ENCODE data around the gene RXFP4. TPM values are rescaled to one million over a fixed set of nuclear protein-coding genes. Genes with fewer than 3 reads are reported as not detected.
A peak's percentile ranks its signal among the peaks of the same experiment; 100 is the strongest.
"Not testable (repeated sequence)": the region's sequence is repeated elsewhere in the genome, so short reads cannot be mapped to it uniquely, and the experiment has no call there.

The RXFP4 gene
- total RNA-seq: not detected

- Mint-ChIP-seq H3K4me1 (peaks cover 59% of the 10 kb centered on the region), H3K27me3 (no peaks in the 10 kb centered on the region), H3K36me3 (ENCODE audit: low read depth) (peaks cover 10% of the 10 kb centered on the region), H3K9me3 (no peaks in the 10 kb centered on the region), H3K4me3 (no peak within 1 kb of the TSS), H3K27ac (peak within 1 kb of the TSS; percentile 77)
- no peak for DNase-seq
- ChIA-PET CTCF (interaction anchor here (0.7 to 5.6 kb wide), 6 partner anchors 14 to 691 kb away, joined by 3 to 65 read pairs (median 4); partner anchors contain the start of gene ARHGEF2), POLR2A (interaction anchor here (0.8 to 6.0 kb wide), 6 partner anchors 10 to 47 kb away, joined by 4 to 63 read pairs (median 12); partner anchors contain the start of gene ARHGEF2)
Observed at GRCh38 chr1:155940993-155941844, at the start of gene RXFP4. TSS of gene RXFP4 (plus strand) at chr1:155941638. CDS start at chr1:155941710, 72 bp downstream.

GRCh38 chr1:155892796-155893195 is 48.6 kb upstream of the RXFP4 start:
- Mint-ChIP-seq H3K36me3 (ENCODE audit: low read depth) (peaks cover 17% of the 10 kb centered on the region), H3K27ac (peak overlapping the region; percentile 86), H3K4me3 (no peak overlapping the region), H3K4me1 (peaks cover 18% of the 10 kb centered on the region), H3K27me3 (no peaks in the 10 kb centered on the region), H3K9me3 (no peaks in the 10 kb centered on the region)
- DNase-seq: no peak
- ChIA-PET CTCF (interaction anchor here (0.9 to 1.4 kb wide), 2 partner anchors 36 to 164 kb away, joined by 3 to 4 read pairs; partner anchors contain the start of gene GON4L), POLR2A (interaction anchor here (1.8 to 2.4 kb wide), 3 partner anchors 10 to 41 kb away, joined by 10 to 13 read pairs (median 11); partner anchors contain the start of gene KHDC4)

- peaks cover 20% of the 10 kb centered on the region for H3K36me3 Mint-ChIP-seq (ENCODE audit: low read depth)
- ChIA-PET CTCF (interaction anchor here (0.9 to 1.4 kb wide), 3 partner anchors 10 to 165 kb away, joined by 3 to 4 read pairs (median 3); partner anchors contain the start of gene GON4L), POLR2A (interaction anchor here (0.7 to 2.4 kb wide), 7 partner anchors 11 to 389 kb away, joined by 3 to 13 read pairs (median 5); partner anchors contain the start of genes KHDC4, SMG5 and SYT11)
- peak; percentile 40 for DNase-seq
- no peaks in the 10 kb centered on the region for H3K9me3 Mint-ChIP-seq
- H3K27me3 Mint-ChIP-seq: no peaks in the 10 kb centered on the region
- no peak overlapping the region for H3K4me3 Mint-ChIP-seq
- H3K4me1 Mint-ChIP-seq: peaks cover 19% of the 10 kb centered on the region
- H3K27ac Mint-ChIP-seq: peak overlapping the region; percentile 86
Observed at GRCh38 chr1:155893389-155894142, 47.9 kb upstream of the RXFP4 start.

- not testable (repeated sequence) for H3K27me3 Mint-ChIP-seq, H3K9me3 Mint-ChIP-seq, DNase-seq, H3K27ac Mint-ChIP-seq, H3K4me3 Mint-ChIP-seq
- H3K36me3 Mint-ChIP-seq (ENCODE audit: low read depth): peaks cover 39% of the 10 kb centered on the region
- H3K4me1 Mint-ChIP-seq: peaks cover 21% of the 10 kb centered on the region
- CTCF ChIA-PET: interaction anchor here (0.6 to 1.7 kb wide), 3 partner anchors 15 to 94 kb away, joined by 3 to 5 read pairs (median 3); no protein-coding TSS in a partner anchor
- POLR2A ChIA-PET: interaction anchor here (1.0 to 2.2 kb wide), 2 partner anchors 8 to 34 kb away, joined by 6 to 8 read pairs; no protein-coding TSS in a partner anchor
Observed at GRCh38 chr1:155895617-155896016, 45.8 kb upstream of the RXFP4 start.

GRCh38 chr1:155896476-155896875 is 45.0 kb upstream of the RXFP4 start:
- DNase-seq, H3K4me3 Mint-ChIP-seq, CTCF ChIA-PET, H3K9me3 Mint-ChIP-seq, H3K27ac Mint-ChIP-seq, H3K27me3 Mint-ChIP-seq: not testable (repeated sequence)
- Mint-ChIP-seq H3K4me1 (peaks cover 21% of the 10 kb centered on the region), H3K36me3 (ENCODE audit: low read depth) (peaks cover 44% of the 10 kb centered on the region)
- POLR2A ChIA-PET: interaction anchor here (2.2 kb wide), 1 partner anchor 7 kb away, joined by 6 read pairs; no protein-coding TSS in a partner anchor

- H3K9me3 Mint-ChIP-seq: no peaks in the 10 kb centered on the region
- H3K27me3 Mint-ChIP-seq: no peaks in the 10 kb centered on the region
- no peak for DNase-seq
- no peak overlapping the region for H3K27ac Mint-ChIP-seq
- POLR2A ChIA-PET: interaction anchor here (1.9 kb wide), 1 partner anchor 38 kb away, joined by 6 read pairs; the partner anchor contains the start of gene SYT11
- CTCF ChIA-PET: interaction anchor here (1.7 kb wide), 1 partner anchor 18 kb away, joined by 3 read pairs; no protein-coding TSS in a partner anchor
- H3K4me3 Mint-ChIP-seq: no peak overlapping the region
- H3K36me3 Mint-ChIP-seq (ENCODE audit: low read depth): peaks cover 49% of the 10 kb centered on the region
- peaks cover 18% of the 10 kb centered on the region for H3K4me1 Mint-ChIP-seq
Observed at GRCh38 chr1:155897746-155898145, 43.7 kb upstream of the RXFP4 start.

GRCh38 chr1:155898888-155899287 is 42.5 kb upstream of the RXFP4 start:
- CTCF ChIA-PET: interaction anchor here (1.0 to 1.7 kb wide), 2 partner anchors 17 to 91 kb away, joined by 3 read pairs; no protein-coding TSS in a partner anchor

GRCh38 chr1:155899683-155900082 is 41.8 kb upstream of the RXFP4 start:
- H3K4me1 Mint-ChIP-seq: peaks cover 4% of the 10 kb centered on the region
- H3K27me3 Mint-ChIP-seq: no peaks in the 10 kb centered on the region
- POLR2A ChIA-PET: interaction anchor here (1.1 to 1.9 kb wide), 2 partner anchors 17 to 40 kb away, joined by 3 to 6 read pairs; partner anchors contain the start of gene SYT11
- no peak for DNase-seq
- CTCF ChIA-PET: interaction anchor here (1.0 kb wide), 1 partner anchor 90 kb away, joined by 3 read pairs; no protein-coding TSS in a partner anchor
- H3K27ac Mint-ChIP-seq: peak overlapping the region; percentile 15
- H3K36me3 Mint-ChIP-seq (ENCODE audit: low read depth): peaks cover 62% of the 10 kb centered on the region
- no peaks in the 10 kb centered on the region for H3K9me3 Mint-ChIP-seq
- no peak overlapping the region for H3K4me3 Mint-ChIP-seq

More at GRCh38 chr1:155898888-155899287, 42.5 kb upstream of the RXFP4 start:
- DNase-seq: no peak
- H3K4me3 Mint-ChIP-seq: no peak overlapping the region
- H3K9me3 Mint-ChIP-seq: no peaks in the 10 kb centered on the region
- H3K4me1 Mint-ChIP-seq: peaks cover 6% of the 10 kb centered on the region
- H3K36me3 Mint-ChIP-seq (ENCODE audit: low read depth): peaks cover 54% of the 10 kb centered on the region
- POLR2A ChIA-PET: interaction anchor here (1.1 to 1.9 kb wide), 2 partner anchors 16 to 39 kb away, joined by 3 to 6 read pairs; partner anchors contain the start of gene SYT11
- no peak overlapping the region for H3K27ac Mint-ChIP-seq
- no peaks in the 10 kb centered on the region for H3K27me3 Mint-ChIP-seq

- POLR2A ChIA-PET: no interaction called here
- H3K36me3 Mint-ChIP-seq (ENCODE audit: low read depth): peaks cover 64% of the 10 kb centered on the region
- H3K4me3 Mint-ChIP-seq: no peak overlapping the region
- H3K4me1 Mint-ChIP-seq: peaks cover 4% of the 10 kb centered on the region
- H3K27me3 Mint-ChIP-seq: no peaks in the 10 kb centered on the region
- DNase-seq: no peak
- no peaks in the 10 kb centered on the region for H3K9me3 Mint-ChIP-seq
- CTCF ChIA-PET: no interaction called here
- H3K27ac Mint-ChIP-seq: no peak overlapping the region
Observed at GRCh38 chr1:155900161-155900560, 41.3 kb upstream of the RXFP4 start.

GRCh38 chr1:155904261-155904660 is 37.2 kb upstream of the RXFP4 start:
- Mint-ChIP-seq H3K36me3 (ENCODE audit: low read depth) (peaks cover 59% of the 10 kb centered on the region), H3K4me3 (no peak overlapping the region), H3K4me1 (peaks cover 10% of the 10 kb centered on the region), H3K27me3 (no peaks in the 10 kb centered on the region), H3K9me3 (no peaks in the 10 kb centered on the region), H3K27ac (no peak overlapping the region)
- DNase-seq: no peak
- ChIA-PET CTCF (interaction anchor here (0.6 to 1.4 kb wide), 5 partner anchors 18 to 162 kb away, joined by 3 to 4 read pairs (median 3); no protein-coding TSS in a partner anchor), POLR2A (interaction anchor here (1.5 to 2.1 kb wide), 4 partner anchors 9 to 29 kb away, joined by 4 to 13 read pairs (median 6); no protein-coding TSS in a partner anchor)

- CTCF ChIA-PET: interaction anchor here (0.7 to 1.1 kb wide), 3 partner anchors 13 to 165 kb away, joined by 3 to 4 read pairs (median 3); no protein-coding TSS in a partner anchor
- Mint-ChIP-seq H3K36me3 (ENCODE audit: low read depth) (peaks cover 61% of the 10 kb centered on the region), H3K4me1 (peaks cover 31% of the 10 kb centered on the region), H3K27ac (peak overlapping the region; percentile 97), H3K4me3 (peak overlapping the region; percentile 98), H3K9me3 (no peaks in the 10 kb centered on the region), H3K27me3 (no peaks in the 10 kb centered on the region)
- no peak for DNase-seq
- POLR2A ChIA-PET: interaction anchor here (0.8 to 2.9 kb wide), 3 partner anchors 25 to 69 kb away, joined by 3 to 14 read pairs (median 3); partner anchors contain the start of genes ARHGEF2 and KHDC4
Observed at GRCh38 chr1:155909894-155910293, 31.5 kb upstream of the RXFP4 start.
